GM19240 (cell line): ENCODE data around the gene DOK7.
"Not testable (repeated sequence)": the region's sequence is repeated elsewhere in the genome, so short reads cannot be mapped to it uniquely, and the experiment has no call there.

ENCODE experiments used
- DNase-seq: peaks from one replicate; pipeline ENCODE4 v3.0.0; 2011; ENCODE audit warnings: low spot score; ENCODE audit not compliant: insufficient read length

Gene DOK7

GRCh38 chr4:3442959-3443749, 20.0 kb upstream of the DOK7 start:
- DNase-seq: peak; percentile 92

GRCh38 chr4:3443750-3444309, 19.3 kb upstream of the DOK7 start:
- DNase-seq: no peak

GRCh38 chr4:3444351-3445110, 18.6 kb upstream of the DOK7 start:
- no peak for DNase-seq

GRCh38 chr4:3445111-3445820, 17.8 kb upstream of the DOK7 start:
- no peak for DNase-seq

- DNase-seq: no peak
Observed at GRCh38 chr4:3445829-3446545, 17.1 kb upstream of the DOK7 start.

- DNase-seq: no peak
Observed at GRCh38 chr4:3446631-3447320, 16.3 kb upstream of the DOK7 start.

GRCh38 chr4:3447431-3448395, 15.4 kb upstream of the DOK7 start:
- DNase-seq: no peak

- no peak for DNase-seq
Observed at GRCh38 chr4:3449047-3449573, 14.0 kb upstream of the DOK7 start.

- DNase-seq: no peak
Observed at GRCh38 chr4:3449574-3450534, 13.3 kb upstream of the DOK7 start.

- no peak for DNase-seq
Observed at GRCh38 chr4:3450643-3451042, 12.5 kb upstream of the DOK7 start.

- no peak for DNase-seq
Observed at GRCh38 chr4:3451956-3452355, 11.2 kb upstream of the DOK7 start.

GRCh38 chr4:3452376-3452775, 10.7 kb upstream of the DOK7 start:
- no peak for DNase-seq

GRCh38 chr4:3455596-3455995, 7.5 kb upstream of the DOK7 start:
- not testable (repeated sequence) for DNase-seq

- DNase-seq: no peak
Observed at GRCh38 chr4:3458371-3458770, 4.7 kb upstream of the DOK7 start.

- DNase-seq: not testable (repeated sequence)
Observed at GRCh38 chr4:3459156-3459555, 4.0 kb upstream of the DOK7 start.

GRCh38 chr4:3460926-3461325, 2.2 kb upstream of the DOK7 start:
- no peak for DNase-seq

- DNase-seq: no peak
Observed at GRCh38 chr4:3461515-3462291, 1.4 kb upstream of the DOK7 start.
